Measurements from ENCODE around the gene FAM3B.

The FAM3B gene

DNA sequence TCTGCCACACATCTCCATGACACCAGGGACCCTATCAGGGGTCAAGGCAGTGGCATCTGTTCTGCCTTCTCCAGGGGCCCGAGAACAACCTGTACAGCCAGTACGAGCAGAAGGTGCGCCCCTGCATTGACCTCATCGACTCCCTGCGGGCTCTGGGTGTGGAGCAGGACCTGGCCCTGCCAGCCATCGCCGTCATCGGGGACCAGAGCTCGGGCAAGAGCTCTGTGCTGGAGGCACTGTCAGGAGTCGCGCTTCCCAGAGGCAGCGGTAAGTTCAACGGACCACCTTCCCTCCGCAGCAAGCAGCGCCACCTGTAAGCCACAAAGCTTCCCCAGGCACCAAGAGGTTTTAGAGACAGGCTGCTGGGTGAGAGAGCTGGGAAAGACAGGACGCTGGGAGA is 61.1 kb downstream of the FAM3B start:
- no peak overlapping the region for H3K4ac ChIP-seq (ENCODE audit: low read depth, low read length)
- H3K36me3 ChIP-seq (ENCODE audit: control insufficient read depth in 1 of 2, insufficient read depth in 2 of 2, low read length in 2 of 2) = no peaks in the 10 kb centered on the region
- H3K9ac ChIP-seq (ENCODE audit: low read length) = no peak overlapping the region
- peaks cover 0 to 2% of the 10 kb centered on the region in 2 experiments for H3K4me1 ChIP-seq (ENCODE audit: control insufficient read depth in 1 of 2, insufficient read depth in 2 of 2, low read length in 2 of 2)
- H3K79me1 ChIP-seq (ENCODE audit: low read length) = no peaks in the 10 kb centered on the region
- H2BK5ac ChIP-seq (ENCODE audit: low read depth, low read length, poor library complexity) = no peak overlapping the region
- H2AFZ ChIP-seq (ENCODE audit: insufficient read depth, low read length, poor library complexity) = no peak overlapping the region
- H4K12ac ChIP-seq (ENCODE audit: low read depth, low read length) = no peak overlapping the region
- H2AK5ac ChIP-seq (ENCODE audit: low read length) = no peak overlapping the region
- H2BK120ac ChIP-seq (ENCODE audit: insufficient read depth, low read length, poor library complexity) = no peak overlapping the region
- no peak overlapping the region for H4K91ac ChIP-seq (ENCODE audit: low read depth, low read length)
- H3K4me2 ChIP-seq (ENCODE audit: low read length) = no peak overlapping the region
- H3K18ac ChIP-seq (ENCODE audit: low read length) = no peak overlapping the region
- WGBS (ENCODE audit: extremely low coverage, insufficient coverage, insufficient read length) = no CpG with 5 or more reads among the region's 16 CpGs
- no peak overlapping the region for H3K23ac ChIP-seq (ENCODE audit: low read length)
- H4K8ac ChIP-seq (ENCODE audit: low read depth, low read length) = no peak overlapping the region
- no peaks in the 10 kb centered on the region for H3K27me3 ChIP-seq (ENCODE audit: insufficient read depth, low read length)
- no peaks in the 10 kb centered on the region for H3K79me2 ChIP-seq (ENCODE audit: control insufficient read depth, insufficient read depth, low read length, poor library complexity)
- H3K27ac ChIP-seq (ENCODE audit: low read depth, low read length) = no peak overlapping the region
- no peak for DNase-seq
- H3K9me3 ChIP-seq (ENCODE audit: insufficient read depth, low read depth, low read length) = peaks cover 4% of the 10 kb centered on the region
- no peak overlapping the region for H3K14ac ChIP-seq (ENCODE audit: low read length)
- no peak overlapping the region for H2BK12ac ChIP-seq (ENCODE audit: low read length)
- no peak overlapping the region for H3K4me3 ChIP-seq (ENCODE audit: low read depth, low read length)

DNA sequence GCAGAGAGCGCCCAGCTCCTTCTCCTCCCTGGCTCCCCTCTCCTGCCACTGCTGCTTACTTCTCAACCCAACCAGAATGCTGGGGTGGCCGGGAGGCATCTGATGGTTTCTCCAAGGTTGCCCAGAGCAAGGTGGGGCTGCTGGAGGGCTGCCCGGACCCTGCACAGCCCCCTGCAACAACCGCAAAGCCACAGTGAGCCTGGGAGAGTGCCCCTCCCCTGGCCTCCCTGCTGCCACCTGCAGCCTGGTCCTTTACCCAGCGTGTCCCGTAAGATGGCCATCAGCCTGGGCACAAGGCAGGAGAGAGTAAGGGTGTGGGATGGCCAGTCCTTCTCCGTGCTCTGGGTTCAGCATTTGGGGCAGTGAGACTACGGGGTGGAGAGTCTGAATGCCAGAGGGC is 62.2 kb downstream of the FAM3B start:
- Histone ChIP-seq H3K79me1 (ENCODE audit: low read length) (no peaks in the 10 kb centered on the region), H3K23ac (ENCODE audit: low read length) (no peak overlapping the region), H3K14ac (ENCODE audit: low read length) (no peak overlapping the region), H3K4ac (ENCODE audit: low read depth, low read length) (no peak overlapping the region), H4K12ac (ENCODE audit: low read depth, low read length) (no peak overlapping the region), H3K27ac (ENCODE audit: low read depth, low read length) (no peak overlapping the region), H3K4me1 (ENCODE audit: control insufficient read depth in 1 of 2, insufficient read depth in 2 of 2, low read length in 2 of 2) (peaks cover 0 to 2% of the 10 kb centered on the region in 2 experiments), H2AFZ (ENCODE audit: insufficient read depth, low read length, poor library complexity) (no peak overlapping the region), H3K27me3 (ENCODE audit: insufficient read depth, low read length) (no peaks in the 10 kb centered on the region), H2AK5ac (ENCODE audit: low read length) (no peak overlapping the region), H4K8ac (ENCODE audit: low read depth, low read length) (no peak overlapping the region), H3K9ac (ENCODE audit: low read length) (no peak overlapping the region), H4K91ac (ENCODE audit: low read depth, low read length) (no peak overlapping the region), H3K18ac (ENCODE audit: low read length) (no peak overlapping the region), H3K4me3 (ENCODE audit: low read depth, low read length) (no peak overlapping the region), H2BK12ac (ENCODE audit: low read length) (no peak overlapping the region), H3K9me3 (ENCODE audit: insufficient read depth, low read depth, low read length) (peaks cover 4% of the 10 kb centered on the region), H2BK5ac (ENCODE audit: low read depth, low read length, poor library complexity) (no peak overlapping the region), H2BK120ac (ENCODE audit: insufficient read depth, low read length, poor library complexity) (no peak overlapping the region), H3K36me3 (ENCODE audit: control insufficient read depth in 1 of 2, insufficient read depth in 2 of 2, low read length in 2 of 2) (no peaks in the 10 kb centered on the region), H3K79me2 (ENCODE audit: control insufficient read depth, insufficient read depth, low read length, poor library complexity) (no peaks in the 10 kb centered on the region), H3K4me2 (ENCODE audit: low read length) (no peak overlapping the region)
- no CpG with 5 or more reads among the region's 8 CpGs for WGBS (ENCODE audit: extremely low coverage, insufficient coverage, insufficient read length)
- DNase-seq = no peak

DNA sequence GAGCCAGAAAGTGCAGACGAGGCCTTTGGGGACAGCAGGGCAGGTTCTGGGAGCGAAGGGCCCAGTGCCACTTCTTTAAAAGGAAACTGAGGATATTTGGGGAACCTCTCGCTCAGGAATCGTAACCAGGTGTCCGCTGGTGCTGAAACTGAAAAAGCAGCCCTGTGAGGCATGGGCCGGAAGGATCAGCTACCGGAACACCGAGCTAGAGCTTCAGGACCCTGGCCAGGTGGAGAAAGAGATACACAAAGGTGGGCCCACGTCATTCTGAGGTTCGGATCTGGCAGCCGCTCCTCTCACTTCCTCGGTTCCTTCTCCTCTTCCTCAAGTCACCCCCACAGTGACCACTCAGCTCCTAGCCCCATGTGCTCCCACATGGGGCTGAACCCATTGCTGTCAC is 63.3 kb downstream of the FAM3B start:
- H3K4me3 ChIP-seq (ENCODE audit: low read depth, low read length) = no peak overlapping the region
- no peak for DNase-seq
- no peak overlapping the region for H3K14ac ChIP-seq (ENCODE audit: low read length)
- WGBS (ENCODE audit: extremely low coverage, insufficient coverage, insufficient read length) = no CpG with 5 or more reads among the region's 12 CpGs
- no peak overlapping the region for H3K4ac ChIP-seq (ENCODE audit: low read depth, low read length)
- no peak overlapping the region for H2BK120ac ChIP-seq (ENCODE audit: insufficient read depth, low read length, poor library complexity)
- H3K18ac ChIP-seq (ENCODE audit: low read length) = no peak overlapping the region
- H2BK12ac ChIP-seq (ENCODE audit: low read length) = no peak overlapping the region
- no peaks in the 10 kb centered on the region for H3K27me3 ChIP-seq (ENCODE audit: insufficient read depth, low read length)
- no peak overlapping the region for H4K12ac ChIP-seq (ENCODE audit: low read depth, low read length)
- no peak overlapping the region for H3K9ac ChIP-seq (ENCODE audit: low read length)
- H3K4me1 ChIP-seq (ENCODE audit: control insufficient read depth in 1 of 2, insufficient read depth in 2 of 2, low read length in 2 of 2) = peaks cover 0 to 2% of the 10 kb centered on the region in 2 experiments
- no peaks in the 10 kb centered on the region for H3K36me3 ChIP-seq (ENCODE audit: control insufficient read depth in 1 of 2, insufficient read depth in 2 of 2, low read length in 2 of 2)
- H2AK5ac ChIP-seq (ENCODE audit: low read length) = no peak overlapping the region
- H3K79me2 ChIP-seq (ENCODE audit: control insufficient read depth, insufficient read depth, low read length, poor library complexity) = no peaks in the 10 kb centered on the region
- H2AFZ ChIP-seq (ENCODE audit: insufficient read depth, low read length, poor library complexity) = no peak overlapping the region
- H2BK5ac ChIP-seq (ENCODE audit: low read depth, low read length, poor library complexity) = no peak overlapping the region
- no peak overlapping the region for H3K4me2 ChIP-seq (ENCODE audit: low read length)
- H3K79me1 ChIP-seq (ENCODE audit: low read length) = no peaks in the 10 kb centered on the region
- no peak overlapping the region for H4K91ac ChIP-seq (ENCODE audit: low read depth, low read length)
- H3K9me3 ChIP-seq (ENCODE audit: insufficient read depth, low read depth, low read length) = peaks cover 4% of the 10 kb centered on the region
- H4K8ac ChIP-seq (ENCODE audit: low read depth, low read length) = no peak overlapping the region
- no peak overlapping the region for H3K23ac ChIP-seq (ENCODE audit: low read length)
- H3K27ac ChIP-seq (ENCODE audit: low read depth, low read length) = no peak overlapping the region

DNA sequence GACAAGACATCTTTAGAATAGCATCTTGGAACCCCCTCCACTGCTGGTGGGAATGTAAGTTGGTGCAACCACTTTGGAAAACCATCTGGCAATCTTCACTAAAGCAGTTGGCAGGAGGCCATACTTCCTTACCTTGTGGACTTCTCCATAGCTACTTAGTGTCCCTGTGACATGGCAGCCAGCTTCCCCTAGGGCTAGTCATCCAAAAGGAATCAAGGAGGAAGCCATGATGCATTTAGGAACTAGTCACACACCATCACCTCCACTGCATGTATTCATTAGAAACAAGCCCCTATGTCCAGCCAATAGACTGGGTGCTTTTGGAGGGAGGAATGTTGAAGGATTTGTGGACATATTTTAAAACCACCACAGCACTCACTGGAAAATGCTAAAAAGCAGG is 65.1 kb downstream of the FAM3B start:
- no peak overlapping the region for H4K12ac ChIP-seq (ENCODE audit: low read depth, low read length)
- H3K14ac ChIP-seq (ENCODE audit: low read length) = no peak overlapping the region
- H3K9ac ChIP-seq (ENCODE audit: low read length) = no peak overlapping the region
- H2BK12ac ChIP-seq (ENCODE audit: low read length) = no peak overlapping the region
- no peak overlapping the region for H3K27ac ChIP-seq (ENCODE audit: low read depth, low read length)
- no peak overlapping the region for H3K4me3 ChIP-seq (ENCODE audit: low read depth, low read length)
- H3K79me1 ChIP-seq (ENCODE audit: low read length) = no peaks in the 10 kb centered on the region
- H2BK5ac ChIP-seq (ENCODE audit: low read depth, low read length, poor library complexity) = no peak overlapping the region
- H3K9me3 ChIP-seq (ENCODE audit: insufficient read depth, low read depth, low read length) = peaks cover 2% of the 10 kb centered on the region
- H4K91ac ChIP-seq (ENCODE audit: low read depth, low read length) = no peak overlapping the region
- H3K4me1 ChIP-seq (ENCODE audit: control insufficient read depth in 1 of 2, insufficient read depth in 2 of 2, low read length in 2 of 2) = peaks cover 0 to 2% of the 10 kb centered on the region in 2 experiments
- no peak overlapping the region for H3K18ac ChIP-seq (ENCODE audit: low read length)
- no peak overlapping the region for H2AK5ac ChIP-seq (ENCODE audit: low read length)
- no peak overlapping the region for H3K4ac ChIP-seq (ENCODE audit: low read depth, low read length)
- no peaks in the 10 kb centered on the region for H3K27me3 ChIP-seq (ENCODE audit: insufficient read depth, low read length)
- no peak overlapping the region for H3K4me2 ChIP-seq (ENCODE audit: low read length)
- peak; percentile 82 to 88 for DNase-seq
- H3K79me2 ChIP-seq (ENCODE audit: control insufficient read depth, insufficient read depth, low read length, poor library complexity) = no peaks in the 10 kb centered on the region
- no peak overlapping the region for H2AFZ ChIP-seq (ENCODE audit: insufficient read depth, low read length, poor library complexity)
- H2BK120ac ChIP-seq (ENCODE audit: insufficient read depth, low read length, poor library complexity) = no peak overlapping the region
- H3K23ac ChIP-seq (ENCODE audit: low read length) = no peak overlapping the region
- H3K36me3 ChIP-seq (ENCODE audit: control insufficient read depth in 1 of 2, insufficient read depth in 2 of 2, low read length in 2 of 2) = no peaks in the 10 kb centered on the region
- no peak overlapping the region for H4K8ac ChIP-seq (ENCODE audit: low read depth, low read length)
